KOPT-K1 (cell line): ENCODE data around the gene UBE2L3.
A peak's percentile ranks its signal among the peaks of the same experiment; 100 is the strongest.
"Not testable (repeated sequence)": the region's sequence is repeated elsewhere in the genome, so short reads cannot be mapped to it uniquely, and the experiment has no call there.

Experiments used
- H3K27ac ChIP-seq: fragments of 200-600 bp; sonication (generic); 2 replicates; pipeline ENCODE4 v1.5.1; 2016; ENCODE audit warnings: antibody characterized with exemption, mild to moderate bottlenecking, low read depth, low read length; ENCODE audit not compliant: poor library complexity, severe bottlenecking
- H3K36me3 ChIP-seq: fragments of 200-600 bp; sonication (generic); 2 replicates; pipeline ENCODE4 v1.5.1; 2017; ENCODE audit warnings: antibody characterized with exemption, mild to moderate bottlenecking, low read length, moderate library complexity; ENCODE audit not compliant: insufficient read depth
- H3K9me3 ChIP-seq: fragments of 200-600 bp; sonication (generic); 2 replicates; pipeline ENCODE4 v1.5.1; 2017; ENCODE audit warnings: antibody characterized with exemption, low read length, mild to moderate bottlenecking; ENCODE audit not compliant: insufficient read depth, poor library complexity, severe bottlenecking

UBE2L3 gene

GRCh38 chr22:21639359-21639758, 71.8 kb downstream of the UBE2L3 start:
- Histone ChIP-seq H3K27ac (no peak overlapping the region), H3K36me3 (peaks cover 8% of the 10 kb centered on the region; the same call in 1 of the 2 replicates), H3K9me3 (no peaks in the 10 kb centered on the region)

GRCh38 chr22:21640810-21641209, 73.3 kb downstream of the UBE2L3 start:
- H3K36me3 ChIP-seq, result peaks cover 19% of the 10 kb centered on the region
- no peak overlapping the region for H3K27ac ChIP-seq
- H3K9me3 ChIP-seq, result no peaks in the 10 kb centered on the region

- H3K36me3 ChIP-seq, result peaks cover 23% of the 10 kb centered on the region
- H3K27ac ChIP-seq, result peak overlapping the region; percentile 62
- no peaks in the 10 kb centered on the region for H3K9me3 ChIP-seq
Measured at GRCh38 chr22:21641417-21641788, 73.9 kb downstream of the UBE2L3 start.

- Histone ChIP-seq H3K27ac (peak within 1 kb of the TSS; percentile 62), H3K9me3 (no peaks in the 10 kb centered on the region), H3K36me3 (peaks cover 27% of the 10 kb centered on the region)
Measured at GRCh38 chr22:21641789-21642583, 74.5 kb downstream of the UBE2L3 start, which contains the start of gene SDF2L1. Gene SDF2L1 (plus strand): TSS chr22:21642302. CDS start chr22:21642337, 35 bp downstream.

GRCh38 chr22:21642584-21643448, 75.3 kb downstream of the UBE2L3 start:
- Histone ChIP-seq H3K9me3 (no peaks in the 10 kb centered on the region), H3K27ac (peak overlapping the region; percentile 62), H3K36me3 (peaks cover 30% of the 10 kb centered on the region)

- no peaks in the 10 kb centered on the region for H3K9me3 ChIP-seq
- no peak overlapping the region for H3K27ac ChIP-seq
- peaks cover 37% of the 10 kb centered on the region for H3K36me3 ChIP-seq
Measured at GRCh38 chr22:21643533-21644357, 76.2 kb downstream of the UBE2L3 start.

- H3K27ac ChIP-seq, H3K9me3 ChIP-seq: not testable (repeated sequence)
- H3K36me3 ChIP-seq, result peaks cover 46% of the 10 kb centered on the region
Measured at GRCh38 chr22:21645513-21645912, 78.0 kb downstream of the UBE2L3 start.

- H3K27ac ChIP-seq, result no peak overlapping the region
- peaks cover 46% of the 10 kb centered on the region for H3K36me3 ChIP-seq
- no peaks in the 10 kb centered on the region for H3K9me3 ChIP-seq
Measured at GRCh38 chr22:21646608-21647590, 79.4 kb downstream of the UBE2L3 start.

- Histone ChIP-seq H3K36me3 (peaks cover 52% of the 10 kb centered on the region), H3K9me3 (no peaks in the 10 kb centered on the region), H3K27ac (peak overlapping the region; percentile 84)
Measured at GRCh38 chr22:21650280-21650679, 82.8 kb downstream of the UBE2L3 start.

GRCh38 chr22:21650823-21651520, 83.5 kb downstream of the UBE2L3 start:
- H3K27ac ChIP-seq, result peak overlapping the region; percentile 84
- H3K36me3 ChIP-seq, result peaks cover 46% of the 10 kb centered on the region
- H3K9me3 ChIP-seq, result no peaks in the 10 kb centered on the region

- Histone ChIP-seq H3K27ac (peak overlapping the region; percentile 84), H3K36me3 (peaks cover 41% of the 10 kb centered on the region), H3K9me3 (no peaks in the 10 kb centered on the region)
Measured at GRCh38 chr22:21651521-21652009, 84.1 kb downstream of the UBE2L3 start.

- Histone ChIP-seq H3K9me3 (no peaks in the 10 kb centered on the region), H3K27ac (peak overlapping the region; percentile 84), H3K36me3 (peaks cover 38% of the 10 kb centered on the region)
Measured at GRCh38 chr22:21652010-21652546, 84.6 kb downstream of the UBE2L3 start.
